ENCODE measurements around the gene TICRR.

The TICRR gene

DNA sequence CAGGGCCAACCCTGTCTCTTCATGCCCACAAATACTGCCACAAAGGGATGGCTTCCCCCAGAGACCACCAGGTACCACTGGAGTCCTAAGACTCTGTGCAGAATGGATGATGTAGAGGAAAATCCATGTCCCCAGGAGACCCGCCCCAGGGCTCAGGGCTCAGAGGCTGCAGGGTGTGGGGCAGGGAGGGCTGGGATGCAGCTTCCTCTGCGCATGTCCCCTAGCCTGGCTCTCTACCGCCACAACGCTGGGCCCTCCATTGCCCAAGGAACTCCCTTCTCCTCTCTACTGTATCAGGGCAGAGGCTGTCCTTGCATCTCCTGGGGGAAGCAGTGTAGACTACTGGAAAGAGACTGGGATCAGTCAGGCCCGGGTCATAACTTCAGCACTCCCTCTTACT, 19.5 kb upstream of the TICRR start:
- no peak for TF ChIP-seq ZFX (IDR thresholded peaks at IDR 0.05; ENCODE audit: borderline replicate concordance)
- TF ChIP-seq CTCF (IDR thresholded peaks at IDR 0.05), result no peak
- H3K27ac ChIP-seq, result no peak overlapping the region

GRCh38 chr15:89556413-89557262, 18.6 kb upstream of the TICRR start:
- no peak for TF ChIP-seq ZFX (IDR thresholded peaks at IDR 0.05; ENCODE audit: borderline replicate concordance)
- peak; percentile 89 for TF ChIP-seq CTCF (IDR thresholded peaks at IDR 0.05)
- no peak overlapping the region for H3K27ac ChIP-seq

- no peak for TF ChIP-seq ZFX (IDR thresholded peaks at IDR 0.05; ENCODE audit: borderline replicate concordance)
- TF ChIP-seq CTCF (IDR thresholded peaks at IDR 0.05), result no peak
- H3K27ac ChIP-seq, result no peak overlapping the region
Measured at GRCh38 chr15:89559769-89560264, 15.5 kb upstream of the TICRR start.

GRCh38 chr15:89566181-89566580, 9.1 kb upstream of the TICRR start:
- TF ChIP-seq ZFX (IDR thresholded peaks at IDR 0.05; ENCODE audit: borderline replicate concordance), result no peak
- no peak for TF ChIP-seq CTCF (IDR thresholded peaks at IDR 0.05)
- no peak overlapping the region for H3K27ac ChIP-seq

GRCh38 chr15:89566621-89567294, 8.5 kb upstream of the TICRR start:
- no peak for TF ChIP-seq ZFX (IDR thresholded peaks at IDR 0.05; ENCODE audit: borderline replicate concordance)
- no peak for TF ChIP-seq CTCF (IDR thresholded peaks at IDR 0.05)
- no peak overlapping the region for H3K27ac ChIP-seq

DNA sequence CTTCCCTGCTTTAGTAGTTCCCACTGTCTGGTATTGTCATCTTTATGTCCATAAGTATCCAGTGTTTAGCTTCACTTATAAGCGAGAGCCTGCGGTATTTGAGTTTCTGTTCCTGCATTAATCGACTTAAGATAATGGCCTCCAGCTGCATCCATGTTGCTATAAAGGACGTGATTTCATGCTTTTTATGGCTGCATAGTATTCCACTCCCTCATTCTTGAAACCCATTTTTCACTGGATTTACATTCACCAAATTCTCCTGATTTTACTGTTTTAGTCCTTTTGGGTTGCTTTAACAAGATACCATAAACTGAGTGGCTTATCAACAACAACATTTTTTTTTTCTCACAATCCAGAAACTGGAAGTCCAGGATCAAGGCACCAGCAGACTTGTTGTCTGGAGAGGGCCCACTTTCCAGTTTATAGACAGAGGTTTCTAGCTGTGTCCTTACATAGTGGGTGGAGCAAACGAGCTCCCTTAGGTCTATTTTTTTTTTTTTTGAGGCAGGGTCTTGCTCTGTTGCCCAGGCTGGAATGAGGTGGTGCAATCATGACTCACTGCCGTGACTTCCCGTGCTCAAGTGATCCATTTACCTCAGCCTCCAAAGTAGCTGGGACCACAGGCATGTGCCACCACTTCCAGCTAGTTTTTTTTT, 6.1 kb upstream of the TICRR start:
- TF ChIP-seq ZFX (IDR thresholded peaks at IDR 0.05; ENCODE audit: borderline replicate concordance) (no peak), CTCF (IDR thresholded peaks at IDR 0.05) (no peak)
- no peak overlapping the region for H3K27ac ChIP-seq

All from 22Rv1 (cell line).